ENCODE data around the gene ZSCAN12. TPM values are rescaled to one million over a fixed set of nuclear protein-coding genes. Genes with fewer than 3 reads are reported as not detected.

The ZSCAN12 gene
- total RNA-seq, 4 donors from 2014 or later, result 2.7 to 5.5 (median 4.4) TPM

GRCh38 chr6:28330041-28330440 lies 69.5 kb downstream of the ZSCAN12 start:
- ATAC-seq (ENCODE audit: low FRiP score) (no peak), DNase-seq (ENCODE audit: low spot score) (no peak)
- TF ChIP-seq, protein P1, sequence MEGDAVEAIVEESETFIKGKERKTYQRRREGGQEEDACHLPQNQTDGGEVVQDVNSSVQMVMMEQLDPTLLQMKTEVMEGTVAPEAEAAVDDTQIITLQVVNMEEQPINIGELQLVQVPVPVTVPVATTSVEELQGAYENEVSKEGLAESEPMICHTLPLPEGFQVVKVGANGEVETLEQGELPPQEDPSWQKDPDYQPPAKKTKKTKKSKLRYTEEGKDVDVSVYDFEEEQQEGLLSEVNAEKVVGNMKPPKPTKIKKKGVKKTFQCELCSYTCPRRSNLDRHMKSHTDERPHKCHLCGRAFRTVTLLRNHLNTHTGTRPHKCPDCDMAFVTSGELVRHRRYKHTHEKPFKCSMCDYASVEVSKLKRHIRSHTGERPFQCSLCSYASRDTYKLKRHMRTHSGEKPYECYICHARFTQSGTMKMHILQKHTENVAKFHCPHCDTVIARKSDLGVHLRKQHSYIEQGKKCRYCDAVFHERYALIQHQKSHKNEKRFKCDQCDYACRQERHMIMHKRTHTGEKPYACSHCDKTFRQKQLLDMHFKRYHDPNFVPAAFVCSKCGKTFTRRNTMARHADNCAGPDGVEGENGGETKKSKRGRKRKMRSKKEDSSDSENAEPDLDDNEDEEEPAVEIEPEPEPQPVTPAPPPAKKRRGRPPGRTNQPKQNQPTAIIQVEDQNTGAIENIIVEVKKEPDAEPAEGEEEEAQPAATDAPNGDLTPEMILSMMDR (IDR thresholded peaks at IDR 0.05), result no peak

Small RNA genes lying within 50 kb of the gene (small RNA-seq; reads per million reads assigned to genes)
- not detected for gene RNU2-45P

Other genes starting within 250 kb of the ZSCAN12 start
- 10 to 100 TPM in 3 of 4 donors, 1 to 10 TPM in 1; 6.3 to 16.6 (median 12.2) TPM for gene ZSCAN9, start 174.5 kb downstream of the ZSCAN12 start, total RNA-seq
- gene ZKSCAN4, start 147.5 kb downstream of the ZSCAN12 start, total RNA-seq, result 1 to 10 TPM; 1.3 to 6.0 (median 3.2) TPM
- gene NKAPL, start 140.4 kb downstream of the ZSCAN12 start, total RNA-seq, result 1 to 10 TPM; 1.3 to 4.4 (median 2.4) TPM
- gene ZSCAN26, start 132.6 kb downstream of the ZSCAN12 start, total RNA-seq, result 10 to 100 TPM; 11.4 to 19.5 (median 14.8) TPM
- 1 to 10 TPM; 3.0 to 5.4 (median 4.4) TPM for gene PGBD1, start 118.2 kb downstream of the ZSCAN12 start, total RNA-seq
- gene ZSCAN31, start 63.6 kb downstream of the ZSCAN12 start, total RNA-seq, result 10 to 100 TPM in 2 of 4 donors, 1 to 10 TPM in 2; 1.7 to 12.7 (median 9.3) TPM
- gene ZKSCAN3, start 49.8 kb downstream of the ZSCAN12 start, total RNA-seq, result 1 to 10 TPM; 2.0 to 7.7 (median 2.5) TPM
- gene ZSCAN23, start 43.7 kb upstream of the ZSCAN12 start, total RNA-seq, result 1 to 10 TPM in 2 of 4 donors, under 1 TPM in 2; 0.60 to 2.7 (median 1.4) TPM
- not detected for gene GPX6, start 116.0 kb upstream of the ZSCAN12 start, total RNA-seq
- gene GPX5, start 126.1 kb upstream of the ZSCAN12 start, total RNA-seq, result not detected

All from omental fat pad (tissue), 4 donors.